Mammary epithelial cell (primary cell): Measurements from ENCODE around the gene SMYD3.

Experiments used
- EZH2 ChIP-seq: IDR thresholded peaks from 2 replicates; pipeline ENCODE4 v1.6.1; 2012; ENCODE audit warnings: low read length, inconsistent platforms, borderline replicate concordance
- TF ChIP-seq, protein P1 (sequence below), 2 donors: IDR thresholded peaks in 1 of 2; conservative IDR thresholded peaks in 1 of 2; 2 replicates each; pipeline ENCODE4 v1.5.1; 2011 to 2012; ENCODE audit warnings: inconsistent platforms in 2 of 2, low read length in 2 of 2, mild to moderate bottlenecking in 2 of 2, control low read depth in 1 of 2, low read depth in 1 of 2; ENCODE audit not compliant: insufficient read depth in 1 of 2; ENCODE audit errors: extremely low read depth in 1 of 2

DNA sequence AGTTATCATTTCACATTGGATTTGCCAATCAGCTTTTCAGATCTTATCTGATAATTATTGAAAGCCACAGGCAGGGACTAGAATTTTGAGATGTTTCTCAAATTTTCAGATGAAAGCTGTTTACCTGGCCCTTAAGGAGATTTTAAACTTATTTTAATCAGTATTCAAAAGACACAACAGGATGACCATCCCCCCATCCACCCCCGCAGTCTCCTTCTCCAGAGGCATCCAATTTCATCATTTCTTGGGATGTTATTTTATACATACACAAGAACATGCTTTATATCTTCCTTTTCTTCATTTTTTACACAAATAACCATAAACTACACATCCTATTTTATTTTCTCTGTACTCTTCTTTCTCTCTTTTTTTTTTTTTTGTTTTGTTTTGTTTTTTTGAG lies 470.9 kb downstream of the SMYD3 start:
- TF ChIP-seq, protein P1, sequence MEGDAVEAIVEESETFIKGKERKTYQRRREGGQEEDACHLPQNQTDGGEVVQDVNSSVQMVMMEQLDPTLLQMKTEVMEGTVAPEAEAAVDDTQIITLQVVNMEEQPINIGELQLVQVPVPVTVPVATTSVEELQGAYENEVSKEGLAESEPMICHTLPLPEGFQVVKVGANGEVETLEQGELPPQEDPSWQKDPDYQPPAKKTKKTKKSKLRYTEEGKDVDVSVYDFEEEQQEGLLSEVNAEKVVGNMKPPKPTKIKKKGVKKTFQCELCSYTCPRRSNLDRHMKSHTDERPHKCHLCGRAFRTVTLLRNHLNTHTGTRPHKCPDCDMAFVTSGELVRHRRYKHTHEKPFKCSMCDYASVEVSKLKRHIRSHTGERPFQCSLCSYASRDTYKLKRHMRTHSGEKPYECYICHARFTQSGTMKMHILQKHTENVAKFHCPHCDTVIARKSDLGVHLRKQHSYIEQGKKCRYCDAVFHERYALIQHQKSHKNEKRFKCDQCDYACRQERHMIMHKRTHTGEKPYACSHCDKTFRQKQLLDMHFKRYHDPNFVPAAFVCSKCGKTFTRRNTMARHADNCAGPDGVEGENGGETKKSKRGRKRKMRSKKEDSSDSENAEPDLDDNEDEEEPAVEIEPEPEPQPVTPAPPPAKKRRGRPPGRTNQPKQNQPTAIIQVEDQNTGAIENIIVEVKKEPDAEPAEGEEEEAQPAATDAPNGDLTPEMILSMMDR (conservative IDR thresholded peaks at IDR 0.05 in 1 of 2, IDR thresholded peaks at IDR 0.05 in 1 of 2; ENCODE audit: extremely low read depth in 1 of 2, insufficient read depth in 1 of 2, low read depth in 1 of 2, low read length in 2 of 2) = no peak
- TF ChIP-seq EZH2 = no peak
